HepG2 (cell line): ENCODE results near the gene REPIN1. TPM values are rescaled to one million over a fixed set of nuclear protein-coding genes. Genes with fewer than 3 reads are reported as not detected.
A peak's percentile ranks its signal among the peaks of the same experiment; 100 is the strongest.

ENCODE experiments used
- CHD4 ChIP-seq: fragments of 200-600 bp; sonication (generic); IDR thresholded peaks from 2 replicates; pipeline ENCODE4 v1.7.0; 2017; ENCODE audit warnings: mild to moderate bottlenecking, low read length, borderline replicate concordance
- FOXA1 ChIP-seq, 2 experiments: fragments of 450-650 bp in 1 of 2; sonication (generic) in 1 of 2; formaldehyde crosslinking in 1 of 2; IDR thresholded peaks; 2 replicates each; pipeline versions ENCODE4 v1.4.0 to v1.6.1; 2016 to 2020; ENCODE audit warnings: missing genetic modification reagents in 1 of 2
- FOXC1 ChIP-seq: sonication (generic); formaldehyde crosslinking; IDR thresholded peaks from 2 replicates; pipeline ENCODE4 v1.8.0; 2022; ENCODE audit warnings: mild to moderate bottlenecking, missing genetic modification reagents, borderline replicate concordance
- HDAC2 ChIP-seq: sonication (generic); formaldehyde crosslinking; IDR thresholded peaks from 2 replicates; pipeline ENCODE4 v1.4.0; 2020; ENCODE audit warnings: missing genetic modification reagents
- KLF6 ChIP-seq: IDR thresholded peaks from 2 replicates; pipeline ENCODE4 v1.8.0; 2016; ENCODE audit warnings: missing biosample characterization, missing genetic modification reagents
- POLR2G ChIP-seq: fragments of 200-400 bp; formaldehyde crosslinking; IDR thresholded peaks from 2 replicates; pipeline ENCODE4 v1.6.1; 2018; ENCODE audit warnings: mild to moderate bottlenecking, low read depth, low read length, moderate library complexity
- SALL1 ChIP-seq: sonication (generic); formaldehyde crosslinking; IDR thresholded peaks from 2 replicates; pipeline ENCODE4 v1.8.0; 2022; ENCODE audit warnings: mild to moderate bottlenecking, missing genetic modification reagents
- SMAD1 ChIP-seq: sonication (generic); formaldehyde crosslinking; IDR thresholded peaks from 2 replicates; pipeline ENCODE4 v1.4.0; 2020; ENCODE audit warnings: missing genetic modification reagents, low read depth, mild to moderate bottlenecking, borderline replicate concordance
- STAG1 ChIP-seq: sonication (generic); formaldehyde crosslinking; IDR thresholded peaks from 2 replicates; pipeline ENCODE4 v1.4.0; 2020; ENCODE audit warnings: missing genetic modification reagents
- TFDP1 ChIP-seq: IDR thresholded peaks from 2 replicates; pipeline ENCODE4 v1.6.1; 2016; ENCODE audit warnings: missing compliant biosample characterization, missing genetic modification reagents, borderline replicate concordance
- ZNF777 ChIP-seq: sonication (generic); formaldehyde crosslinking; IDR thresholded peaks from 2 replicates; pipeline ENCODE4 v1.4.0; 2020; ENCODE audit warnings: missing genetic modification reagents
- polyA plus RNA-seq, 8 experiments: library from polyadenylated mRNA; depleted of rRNA in 3 of 8; stranded (reverse) in 7 of 8; unstranded in 1 of 8; fragments of >200 nt; fragmentation: Illumina TruSeq in 4 of 8; extraction: Trizol in 4 of 8; gene quantifications; 2 replicates each; pipeline versions ENCODE4 v1.2.1 to v1.2.3, GENCODE V29; 2011 to 2016; ENCODE audit warnings: low read depth in 4 of 8, missing spikeins in 1 of 8, mixed read lengths in 1 of 8; ENCODE audit not compliant: insufficient read depth in 1 of 8
- total RNA-seq, 5 experiments: library from RNA; depleted of rRNA; stranded (reverse); fragments of >200 nt; fragmentation: Illumina TruSeq; extraction: Trizol; gene quantifications; 2 replicates each; pipeline ENCODE4 v1.2.3, GENCODE V29; 2016; ENCODE audit warnings: low read depth in 1 of 5
- TF ChIP-seq, protein P1 (sequence below), 2 experiments: fragments of 450-650 bp in 1 of 2; sonication (generic) in 1 of 2; formaldehyde crosslinking in 1 of 2; IDR thresholded peaks; 2 replicates each; pipeline versions ENCODE4 v1.6.1 to v1.8.0; 2016 to 2022; ENCODE audit warnings: antibody characterized with exemption in 1 of 2, mild to moderate bottlenecking in 1 of 2, missing genetic modification reagents in 1 of 2
- TF ChIP-seq, protein P2 (sequence below): sonication (generic); formaldehyde crosslinking; conservative IDR thresholded peaks from 2 replicates; pipeline ENCODE4 v1.8.0; 2022; ENCODE audit warnings: mild to moderate bottlenecking, moderate library complexity, missing genetic modification reagents
- TF ChIP-seq, protein P3 (sequence below): sonication (generic); formaldehyde crosslinking; IDR thresholded peaks from 2 replicates; pipeline ENCODE4 v1.8.0; 2023; ENCODE audit warnings: mild to moderate bottlenecking, missing genetic modification reagents

The REPIN1 gene
- total and polyA plus RNA-seq, 2 of the 13 experiments (the other 11 are each of a cell fraction or from before 2014, with no cell fraction given), result 69.9 to 108 TPM

- TF ChIP-seq, protein P1, sequence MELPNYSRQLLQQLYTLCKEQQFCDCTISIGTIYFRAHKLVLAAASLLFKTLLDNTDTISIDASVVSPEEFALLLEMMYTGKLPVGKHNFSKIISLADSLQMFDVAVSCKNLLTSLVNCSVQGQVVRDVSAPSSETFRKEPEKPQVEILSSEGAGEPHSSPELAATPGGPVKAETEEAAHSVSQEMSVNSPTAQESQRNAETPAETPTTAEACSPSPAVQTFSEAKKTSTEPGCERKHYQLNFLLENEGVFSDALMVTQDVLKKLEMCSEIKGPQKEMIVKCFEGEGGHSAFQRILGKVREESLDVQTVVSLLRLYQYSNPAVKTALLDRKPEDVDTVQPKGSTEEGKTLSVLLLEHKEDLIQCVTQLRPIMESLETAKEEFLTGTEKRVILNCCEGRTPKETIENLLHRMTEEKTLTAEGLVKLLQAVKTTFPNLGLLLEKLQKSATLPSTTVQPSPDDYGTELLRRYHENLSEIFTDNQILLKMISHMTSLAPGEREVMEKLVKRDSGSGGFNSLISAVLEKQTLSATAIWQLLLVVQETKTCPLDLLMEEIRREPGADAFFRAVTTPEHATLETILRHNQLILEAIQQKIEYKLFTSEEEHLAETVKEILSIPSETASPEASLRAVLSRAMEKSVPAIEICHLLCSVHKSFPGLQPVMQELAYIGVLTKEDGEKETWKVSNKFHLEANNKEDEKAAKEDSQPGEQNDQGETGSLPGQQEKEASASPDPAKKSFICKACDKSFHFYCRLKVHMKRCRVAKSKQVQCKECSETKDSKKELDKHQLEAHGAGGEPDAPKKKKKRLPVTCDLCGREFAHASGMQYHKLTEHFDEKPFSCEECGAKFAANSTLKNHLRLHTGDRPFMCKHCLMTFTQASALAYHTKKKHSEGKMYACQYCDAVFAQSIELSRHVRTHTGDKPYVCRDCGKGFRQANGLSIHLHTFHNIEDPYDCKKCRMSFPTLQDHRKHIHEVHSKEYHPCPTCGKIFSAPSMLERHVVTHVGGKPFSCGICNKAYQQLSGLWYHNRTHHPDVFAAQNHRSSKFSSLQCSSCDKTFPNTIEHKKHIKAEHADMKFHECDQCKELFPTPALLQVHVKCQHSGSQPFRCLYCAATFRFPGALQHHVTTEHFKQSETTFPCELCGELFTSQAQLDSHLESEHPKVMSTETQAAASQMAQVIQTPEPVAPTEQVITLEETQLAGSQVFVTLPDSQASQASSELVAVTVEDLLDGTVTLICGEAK (IDR thresholded peaks at IDR 0.05), result no peak
- TF ChIP-seq, protein P1 (CRISPR knock-in tag; IDR thresholded peaks at IDR 0.05), result no peak
- no peak for TF ChIP-seq STAG1 (CRISPR knock-in tag)
- TF ChIP-seq TFDP1 (CRISPR knock-in tag), result no peak
- TF ChIP-seq CHD4, result no peak
- peak; percentile 2; the same call in 1 of the 2 replicates for TF ChIP-seq SALL1 (CRISPR knock-in tag)
- no peak; the same call in 1 of the 2 replicates for TF ChIP-seq HDAC2 (CRISPR knock-in tag)
- TF ChIP-seq SMAD1 (CRISPR knock-in tag), result no peak
- TF ChIP-seq FOXC1, result no peak
- no peak for TF ChIP-seq KLF6 (CRISPR knock-in tag)
- TF ChIP-seq FOXA1 (IDR thresholded peaks at IDR 0.05), result no peak
- no peak for TF ChIP-seq FOXA1 (CRISPR knock-in tag; IDR thresholded peaks at IDR 0.05)
- no peak for TF ChIP-seq POLR2G
- TF ChIP-seq, protein P2, sequence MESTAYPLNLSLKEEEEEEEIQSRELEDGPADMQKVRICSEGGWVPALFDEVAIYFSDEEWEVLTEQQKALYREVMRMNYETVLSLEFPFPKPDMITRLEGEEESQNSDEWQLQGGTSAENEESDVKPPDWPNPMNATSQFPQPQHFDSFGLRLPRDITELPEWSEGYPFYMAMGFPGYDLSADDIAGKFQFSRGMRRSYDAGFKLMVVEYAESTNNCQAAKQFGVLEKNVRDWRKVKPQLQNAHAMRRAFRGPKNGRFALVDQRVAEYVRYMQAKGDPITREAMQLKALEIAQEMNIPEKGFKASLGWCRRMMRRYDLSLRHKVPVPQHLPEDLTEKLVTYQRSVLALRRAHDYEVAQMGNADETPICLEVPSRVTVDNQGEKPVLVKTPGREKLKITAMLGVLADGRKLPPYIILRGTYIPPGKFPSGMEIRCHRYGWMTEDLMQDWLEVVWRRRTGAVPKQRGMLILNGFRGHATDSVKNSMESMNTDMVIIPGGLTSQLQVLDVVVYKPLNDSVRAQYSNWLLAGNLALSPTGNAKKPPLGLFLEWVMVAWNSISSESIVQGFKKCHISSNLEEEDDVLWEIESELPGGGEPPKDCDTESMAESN (CRISPR knock-in tag), result 0 out of 2 replicates have a peak, but pooled peaks have one; percentile 45
- TF ChIP-seq, protein P3, sequence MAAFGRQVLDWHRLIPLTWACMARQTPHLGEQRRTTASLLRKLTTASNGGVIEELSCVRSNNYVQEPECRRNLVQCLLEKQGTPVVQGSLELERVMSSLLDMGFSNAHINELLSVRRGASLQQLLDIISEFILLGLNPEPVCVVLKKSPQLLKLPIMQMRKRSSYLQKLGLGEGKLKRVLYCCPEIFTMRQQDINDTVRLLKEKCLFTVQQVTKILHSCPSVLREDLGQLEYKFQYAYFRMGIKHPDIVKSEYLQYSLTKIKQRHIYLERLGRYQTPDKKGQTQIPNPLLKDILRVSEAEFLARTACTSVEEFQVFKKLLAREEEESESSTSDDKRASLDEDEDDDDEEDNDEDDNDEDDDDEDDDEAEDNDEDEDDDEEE (CRISPR knock-in tag), result no peak
- TF ChIP-seq ZNF777 (CRISPR knock-in tag), result 0 out of 2 replicates have a peak, but pooled peaks have one; percentile 29
Observed at GRCh38 chr7:150405584-150406311, 37.1 kb downstream of the REPIN1 start (continued).
